ES-I3 (cell line): ENCODE measurements around the gene NAMPT.

Experiments used
- H3K36me3 ChIP-seq: 2 replicates; pipeline ENCODE4 v1.6.1; 2013; ENCODE audit warnings: mild to moderate bottlenecking, low read length, control low read depth, moderate library complexity; ENCODE audit not compliant: insufficient read depth
- H3K4me1 ChIP-seq: 2 replicates; pipeline ENCODE4 v1.6.1; 2013; ENCODE audit warnings: mild to moderate bottlenecking, control low read depth, low read length; ENCODE audit not compliant: insufficient read depth
- H3K9ac ChIP-seq: 2 replicates; pipeline ENCODE4 v1.6.1; 2013; ENCODE audit warnings: low read depth, mild to moderate bottlenecking, low read length, moderate library complexity
- H3K9me3 ChIP-seq: 2 replicates; pipeline ENCODE4 v1.6.1; 2013; ENCODE audit warnings: mild to moderate bottlenecking, low read length, moderate library complexity; ENCODE audit not compliant: control insufficient read depth, insufficient read depth

The NAMPT gene

DNA sequence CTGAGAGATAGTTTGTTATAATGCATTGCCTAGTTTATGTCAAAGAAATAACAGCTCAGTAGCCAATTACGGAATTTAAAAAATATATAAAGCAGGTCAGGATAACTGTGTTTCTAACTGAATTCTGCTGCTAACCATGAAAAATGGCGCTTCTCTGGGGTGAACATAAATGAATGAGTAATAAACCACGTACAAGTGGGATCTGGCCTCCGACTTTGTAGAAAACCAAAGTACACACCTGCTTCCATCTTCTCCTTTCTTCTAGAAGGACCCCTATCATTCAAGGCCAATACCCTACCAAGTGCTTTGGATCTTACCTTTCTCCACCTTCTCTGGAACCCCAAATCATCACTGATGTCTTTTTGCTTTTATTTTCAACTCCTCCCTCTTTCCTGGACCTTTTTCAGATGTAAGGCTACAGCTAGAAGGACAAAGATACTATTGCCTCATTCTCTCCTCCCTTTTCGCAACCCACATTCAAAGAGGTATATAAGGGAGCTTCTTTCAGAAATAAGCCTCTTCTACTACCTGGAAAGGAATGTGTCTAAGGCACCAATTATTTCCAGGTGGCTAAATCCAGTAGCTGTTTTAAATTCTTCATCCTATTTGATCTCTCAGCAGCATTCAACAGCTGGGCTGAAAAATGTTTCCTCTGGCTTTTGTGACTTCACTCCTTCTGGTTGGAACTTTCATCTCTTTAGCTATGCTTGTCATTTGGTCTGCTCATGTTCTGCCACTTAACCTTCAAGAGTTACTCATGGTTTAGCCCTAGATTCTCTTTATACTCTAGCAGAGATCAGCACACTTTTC is 37.7 kb downstream of the NAMPT start:
- peaks cover 15% of the 10 kb centered on the region for H3K36me3 ChIP-seq
- H3K4me1 ChIP-seq: no peaks in the 10 kb centered on the region
- no peak overlapping the region for H3K9ac ChIP-seq
- peaks cover 12% of the 10 kb centered on the region for H3K9me3 ChIP-seq

DNA sequence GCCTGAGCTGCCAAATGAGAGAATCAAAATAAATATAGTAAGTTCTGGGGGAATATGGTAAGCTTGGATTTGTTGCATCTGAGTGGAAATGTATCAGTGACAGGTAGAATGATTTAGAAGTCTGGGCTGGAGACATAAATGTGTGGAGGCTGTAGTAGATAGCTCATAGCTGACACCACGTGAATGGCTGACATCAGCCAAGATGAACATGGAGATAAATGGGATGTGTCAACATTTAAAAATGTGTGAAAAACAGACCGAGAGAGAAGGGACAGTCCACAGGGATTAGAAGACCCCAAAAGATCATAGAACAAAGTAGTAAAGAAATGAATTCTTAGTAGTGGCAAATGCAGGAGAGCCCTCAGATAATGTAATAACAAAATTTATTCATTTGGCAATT is 40.9 kb downstream of the NAMPT start:
- no peaks in the 10 kb centered on the region for H3K4me1 ChIP-seq
- peaks cover 12% of the 10 kb centered on the region for H3K9me3 ChIP-seq
- H3K9ac ChIP-seq: no peak overlapping the region
- peaks cover 9% of the 10 kb centered on the region; the same call in 1 of the 2 replicates for H3K36me3 ChIP-seq

DNA sequence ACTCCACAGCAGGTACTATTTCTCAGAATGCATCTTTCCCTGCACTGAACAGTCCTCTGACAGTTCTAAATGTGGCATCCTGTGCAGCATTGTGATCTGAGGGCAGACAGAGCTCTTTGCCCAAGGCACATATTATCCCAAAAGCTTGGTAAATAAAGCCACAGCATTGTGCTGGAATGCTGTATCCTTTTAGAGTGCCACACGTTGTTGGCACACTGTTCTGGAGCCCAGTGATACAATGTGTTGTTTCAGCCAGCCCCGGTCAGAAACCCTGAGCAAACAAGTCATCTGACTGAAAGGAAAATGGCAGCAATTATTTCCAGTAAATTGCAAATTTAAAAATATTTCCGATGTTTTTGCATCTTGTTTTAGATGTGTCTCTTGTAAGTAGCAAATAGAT is 45.4 kb downstream of the NAMPT start:
- Histone ChIP-seq H3K9ac (no peak overlapping the region), H3K9me3 (no peaks in the 10 kb centered on the region), H3K4me1 (no peaks in the 10 kb centered on the region), H3K36me3 (no peaks in the 10 kb centered on the region)

DNA sequence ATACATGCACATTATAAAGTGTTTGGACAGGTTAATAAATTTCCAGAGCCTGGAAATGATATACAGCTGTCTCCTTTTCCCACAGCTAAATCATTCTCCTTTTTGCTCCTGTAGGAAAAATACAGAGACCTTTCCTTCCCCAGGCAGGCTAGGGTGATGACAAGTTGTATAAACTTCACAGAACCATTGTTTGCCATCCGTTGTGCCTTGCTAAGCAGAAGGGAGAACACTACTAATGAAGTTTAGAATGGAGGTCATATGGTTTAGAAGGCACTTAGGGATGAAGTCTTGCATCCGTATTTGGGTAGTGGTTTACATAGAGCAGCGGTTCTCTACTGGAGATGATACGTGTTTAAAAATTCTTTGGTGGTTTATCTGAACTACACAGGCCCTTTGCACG is 46.0 kb downstream of the NAMPT start:
- H3K9me3 ChIP-seq: no peaks in the 10 kb centered on the region
- H3K36me3 ChIP-seq: no peaks in the 10 kb centered on the region
- no peaks in the 10 kb centered on the region for H3K4me1 ChIP-seq
- no peak overlapping the region for H3K9ac ChIP-seq

DNA sequence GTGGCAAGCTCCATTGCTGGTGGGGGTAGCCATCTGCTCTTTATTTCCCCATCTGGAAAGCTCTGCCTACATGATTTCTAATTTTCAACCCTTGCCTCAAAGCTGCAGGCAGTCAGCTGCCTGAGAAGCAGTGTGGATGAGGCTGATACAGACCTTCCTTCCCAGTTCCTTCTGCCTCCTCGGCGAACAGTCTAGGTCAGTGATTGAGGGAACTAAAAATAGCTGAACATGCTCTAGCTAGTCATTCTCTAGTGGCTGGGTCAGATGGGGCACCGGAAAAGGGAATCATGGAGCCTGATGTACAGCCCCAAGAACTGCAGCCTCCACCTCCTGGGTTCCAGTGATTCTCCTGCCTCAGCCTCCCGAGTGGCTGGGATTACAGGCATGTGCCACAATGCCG is 48.7 kb downstream of the NAMPT start:
- Histone ChIP-seq H3K4me1 (no peaks in the 10 kb centered on the region), H3K9me3 (no peaks in the 10 kb centered on the region), H3K9ac (no peak overlapping the region), H3K36me3 (no peaks in the 10 kb centered on the region)

DNA sequence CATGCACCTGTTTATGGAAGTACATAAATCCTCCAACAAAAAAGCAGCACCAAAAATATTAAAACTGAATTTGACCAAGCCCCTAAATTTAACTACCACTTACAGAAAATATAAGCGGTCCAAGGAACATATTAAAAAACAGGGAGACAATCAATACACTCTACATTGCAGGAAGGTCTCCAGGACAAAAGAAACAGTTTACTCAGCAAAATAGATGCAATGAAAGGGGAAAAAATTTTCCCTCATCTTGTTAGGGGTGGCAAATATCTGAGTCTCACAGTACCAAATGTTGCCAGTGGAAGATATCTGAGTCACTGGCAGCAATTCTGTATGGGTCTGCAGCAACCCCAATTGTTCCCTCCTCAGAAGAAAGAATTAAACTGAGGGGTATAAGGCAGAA is 50.4 kb downstream of the NAMPT start:
- Histone ChIP-seq H3K9ac (no peak overlapping the region), H3K4me1 (no peaks in the 10 kb centered on the region), H3K36me3 (no peaks in the 10 kb centered on the region), H3K9me3 (no peaks in the 10 kb centered on the region)

DNA sequence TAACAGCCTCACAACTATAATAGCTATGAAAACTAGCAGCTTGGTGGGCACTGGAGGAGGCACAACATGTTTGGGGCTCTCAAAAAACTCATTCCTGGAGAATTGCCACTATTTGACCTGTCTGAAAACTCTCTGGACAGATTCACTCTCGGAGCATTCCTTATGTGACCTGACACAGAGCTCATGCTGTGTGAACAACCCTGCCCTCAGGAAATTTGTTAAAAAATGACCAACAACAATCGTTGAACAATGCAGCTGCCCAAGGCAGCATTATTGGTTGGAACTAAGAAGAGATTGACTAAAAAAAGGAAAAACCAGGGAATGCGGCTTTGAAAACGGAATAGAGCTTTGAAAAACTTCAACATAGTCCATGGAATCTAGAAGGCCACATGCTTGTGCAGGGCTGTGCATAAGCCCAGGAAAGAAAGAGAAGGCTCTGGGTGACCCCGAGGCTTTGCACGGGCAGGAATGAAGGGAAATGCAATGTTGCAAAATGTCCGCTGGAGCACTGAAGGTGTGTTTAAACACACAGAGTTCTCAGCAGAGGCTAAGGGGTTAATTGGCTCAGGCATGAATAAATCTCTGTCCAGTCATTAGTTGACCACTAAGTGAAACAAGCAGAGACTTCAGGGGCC is 52.8 kb downstream of the NAMPT start:
- Histone ChIP-seq H3K4me1 (no peaks in the 10 kb centered on the region), H3K9ac (no peak overlapping the region), H3K36me3 (no peaks in the 10 kb centered on the region)

DNA sequence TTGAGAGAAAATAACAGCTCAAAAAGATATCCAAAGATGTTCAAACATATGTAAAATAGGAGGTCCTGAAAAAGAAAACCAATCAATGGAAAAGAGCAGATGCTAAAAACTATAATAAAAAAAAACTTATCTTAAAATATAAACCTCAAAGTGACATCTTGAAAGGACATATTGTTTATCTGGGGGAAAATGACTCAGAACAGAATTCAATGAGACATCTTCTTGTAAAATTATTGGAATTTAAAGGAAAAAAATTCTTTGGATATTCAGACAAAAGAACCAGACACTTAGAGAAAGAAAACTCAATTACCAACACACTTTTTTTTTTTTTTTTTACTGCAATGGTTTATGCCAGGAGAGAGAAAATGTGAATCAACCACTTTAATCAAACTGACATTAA is 58.9 kb downstream of the NAMPT start:
- Histone ChIP-seq H3K4me1 (peaks cover 5% of the 10 kb centered on the region; the same call in 1 of the 2 replicates), H3K9ac (no peak overlapping the region), H3K9me3 (no peaks in the 10 kb centered on the region), H3K36me3 (no peaks in the 10 kb centered on the region)

More for the DNA sequence above, 52.8 kb downstream of the NAMPT start:
- H3K9me3 ChIP-seq: no peaks in the 10 kb centered on the region

DNA sequence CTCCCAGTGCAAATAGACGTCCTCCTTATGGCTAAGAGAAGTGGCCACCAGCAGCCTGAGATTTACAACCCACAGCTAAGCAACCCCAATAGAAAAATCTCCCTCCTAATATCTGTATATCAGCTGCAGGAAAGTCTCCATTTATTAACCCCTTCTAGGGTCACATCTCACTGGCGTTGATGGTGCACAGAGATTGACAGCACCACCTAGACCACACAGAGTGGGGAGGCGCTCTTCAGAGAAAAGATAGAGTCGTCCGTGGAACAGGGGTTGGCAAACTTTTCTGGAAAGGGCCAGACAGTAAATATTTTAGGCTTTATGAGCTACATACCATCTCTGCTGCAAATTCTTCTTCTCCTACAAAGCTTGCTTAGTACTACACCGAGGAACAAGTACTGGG is 60.0 kb downstream of the NAMPT start:
- no peaks in the 10 kb centered on the region for H3K36me3 ChIP-seq
- H3K9me3 ChIP-seq: no peaks in the 10 kb centered on the region
- H3K9ac ChIP-seq: no peak overlapping the region
- H3K4me1 ChIP-seq: peaks cover 5% of the 10 kb centered on the region; the same call in 1 of the 2 replicates

DNA sequence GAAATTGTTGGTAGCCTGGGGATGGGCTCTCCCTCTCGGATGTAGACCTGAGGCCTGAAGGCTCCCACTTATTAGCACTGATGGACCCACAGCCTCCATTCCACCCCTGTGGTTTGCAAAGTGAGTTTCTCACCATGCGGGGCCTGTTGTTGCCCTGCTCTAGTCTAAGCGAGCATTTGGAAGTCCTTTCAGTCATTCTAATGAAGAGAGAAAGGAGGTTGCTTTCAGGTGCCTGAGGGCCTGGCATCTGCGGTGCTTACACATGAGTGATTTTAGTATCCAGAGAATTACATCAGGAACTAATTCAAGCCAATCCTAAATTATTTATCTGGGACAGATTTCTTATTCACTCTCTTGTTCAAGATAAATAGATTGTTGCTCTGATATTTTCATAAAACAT is 61.6 kb downstream of the NAMPT start:
- no peaks in the 10 kb centered on the region for H3K36me3 ChIP-seq

DNA sequence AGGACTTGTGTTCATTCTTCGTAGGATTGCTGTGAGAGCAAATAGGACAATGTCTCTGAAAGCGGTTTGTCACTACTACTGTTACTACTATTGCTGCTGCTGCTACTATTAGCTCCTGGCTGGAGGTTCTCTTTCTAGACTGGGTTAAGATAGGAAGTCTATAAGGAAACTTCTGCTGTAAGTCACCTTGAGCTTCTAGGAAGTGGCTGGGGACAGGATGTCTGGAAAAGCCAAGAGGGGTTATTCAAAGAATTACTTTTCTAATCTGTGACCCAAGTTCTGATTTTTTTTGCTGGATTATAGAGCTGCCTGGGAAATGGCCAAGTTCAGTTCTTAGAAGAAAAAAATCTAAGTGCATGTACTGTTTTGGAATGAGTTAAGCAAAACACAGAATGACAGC is 62.2 kb downstream of the NAMPT start:
- Histone ChIP-seq H3K36me3 (no peaks in the 10 kb centered on the region), H3K4me1 (peaks cover 5% of the 10 kb centered on the region; the same call in 1 of the 2 replicates), H3K9me3 (peaks cover 5% of the 10 kb centered on the region; the same call in 1 of the 2 replicates), H3K9ac (no peak overlapping the region)

More for the DNA sequence above, 61.6 kb downstream of the NAMPT start:
- Histone ChIP-seq H3K4me1 (peaks cover 5% of the 10 kb centered on the region; the same call in 1 of the 2 replicates), H3K9me3 (peaks cover 5% of the 10 kb centered on the region; the same call in 1 of the 2 replicates), H3K9ac (no peak overlapping the region)

DNA sequence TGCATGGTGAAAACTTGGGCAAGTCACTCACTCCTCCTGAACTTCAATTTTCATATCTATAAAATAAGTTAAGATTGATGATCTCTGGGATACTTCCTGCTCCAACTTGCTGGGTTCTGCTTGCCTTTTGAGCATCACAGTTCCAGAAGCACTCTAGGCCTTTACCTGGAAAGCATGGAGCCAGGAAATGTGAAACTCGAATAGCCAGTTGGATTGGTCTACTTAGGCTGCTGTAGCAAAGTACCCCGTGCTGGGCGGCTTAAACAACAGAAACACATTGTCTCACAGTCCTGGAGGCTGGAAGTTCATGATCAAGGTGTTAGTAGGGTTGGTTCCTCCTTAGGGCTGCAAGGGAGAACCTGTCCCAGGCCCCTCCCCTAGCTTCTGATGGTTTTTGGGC is 64.5 kb downstream of the NAMPT start:
- H3K4me1 ChIP-seq: peaks cover 11% of the 10 kb centered on the region
- H3K9ac ChIP-seq: no peak overlapping the region
- no peaks in the 10 kb centered on the region for H3K36me3 ChIP-seq
- H3K9me3 ChIP-seq: peaks cover 5% of the 10 kb centered on the region; the same call in 1 of the 2 replicates

DNA sequence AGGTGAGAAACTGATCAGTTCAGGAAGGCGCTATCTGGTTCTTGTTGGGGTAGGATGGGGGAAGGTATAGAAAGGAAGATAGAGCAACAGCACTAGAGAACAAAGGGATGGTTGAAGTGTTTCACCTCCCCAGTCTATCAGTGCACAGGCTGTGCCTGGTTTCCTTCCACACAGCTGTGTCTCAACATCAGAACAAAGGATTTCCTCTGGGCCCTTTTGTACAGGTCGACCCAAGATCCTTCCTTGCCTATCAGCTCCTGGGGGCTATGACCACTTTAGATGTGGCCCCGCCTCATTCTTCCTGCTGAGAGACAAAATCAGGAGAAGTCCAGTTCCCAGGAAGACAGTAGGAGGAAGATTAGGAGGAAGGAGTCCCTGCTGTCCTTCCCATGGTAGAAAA is 65.6 kb downstream of the NAMPT start:
- Histone ChIP-seq H3K9ac (no peak overlapping the region), H3K9me3 (peaks cover 5% of the 10 kb centered on the region; the same call in 1 of the 2 replicates), H3K4me1 (peaks cover 11% of the 10 kb centered on the region), H3K36me3 (no peaks in the 10 kb centered on the region)

DNA sequence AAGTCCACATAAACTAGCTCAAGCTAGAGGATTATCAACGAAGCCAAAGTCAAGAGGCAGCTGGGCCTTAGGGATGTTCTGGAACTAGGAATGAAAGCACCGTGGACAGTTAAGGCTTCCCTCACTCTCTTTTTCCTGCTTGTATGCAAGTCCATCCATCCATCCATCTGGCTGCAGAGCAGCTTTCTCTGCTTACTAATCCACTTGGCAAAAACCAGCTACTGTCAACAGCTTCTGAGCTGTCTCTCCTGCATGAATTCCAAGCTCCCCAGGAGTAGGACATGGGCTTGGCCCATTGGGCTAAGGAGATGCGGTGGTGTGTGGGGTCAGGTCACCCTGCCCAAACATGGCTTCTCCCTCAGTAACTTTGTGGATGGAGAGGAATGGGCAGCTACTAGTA is 66.2 kb downstream of the NAMPT start:
- peaks cover 5% of the 10 kb centered on the region; the same call in 1 of the 2 replicates for H3K9me3 ChIP-seq
- no peak overlapping the region for H3K9ac ChIP-seq
- H3K4me1 ChIP-seq: peaks cover 11% of the 10 kb centered on the region
- no peaks in the 10 kb centered on the region for H3K36me3 ChIP-seq
